ENCODE measurements around the gene LRCOL1. TPM values are rescaled to one million over a fixed set of nuclear protein-coding genes. Genes with fewer than 3 reads are reported as not detected.

LRCOL1 gene
- total RNA-seq, 1 experiment from 2014 or later = not detected

DNA sequence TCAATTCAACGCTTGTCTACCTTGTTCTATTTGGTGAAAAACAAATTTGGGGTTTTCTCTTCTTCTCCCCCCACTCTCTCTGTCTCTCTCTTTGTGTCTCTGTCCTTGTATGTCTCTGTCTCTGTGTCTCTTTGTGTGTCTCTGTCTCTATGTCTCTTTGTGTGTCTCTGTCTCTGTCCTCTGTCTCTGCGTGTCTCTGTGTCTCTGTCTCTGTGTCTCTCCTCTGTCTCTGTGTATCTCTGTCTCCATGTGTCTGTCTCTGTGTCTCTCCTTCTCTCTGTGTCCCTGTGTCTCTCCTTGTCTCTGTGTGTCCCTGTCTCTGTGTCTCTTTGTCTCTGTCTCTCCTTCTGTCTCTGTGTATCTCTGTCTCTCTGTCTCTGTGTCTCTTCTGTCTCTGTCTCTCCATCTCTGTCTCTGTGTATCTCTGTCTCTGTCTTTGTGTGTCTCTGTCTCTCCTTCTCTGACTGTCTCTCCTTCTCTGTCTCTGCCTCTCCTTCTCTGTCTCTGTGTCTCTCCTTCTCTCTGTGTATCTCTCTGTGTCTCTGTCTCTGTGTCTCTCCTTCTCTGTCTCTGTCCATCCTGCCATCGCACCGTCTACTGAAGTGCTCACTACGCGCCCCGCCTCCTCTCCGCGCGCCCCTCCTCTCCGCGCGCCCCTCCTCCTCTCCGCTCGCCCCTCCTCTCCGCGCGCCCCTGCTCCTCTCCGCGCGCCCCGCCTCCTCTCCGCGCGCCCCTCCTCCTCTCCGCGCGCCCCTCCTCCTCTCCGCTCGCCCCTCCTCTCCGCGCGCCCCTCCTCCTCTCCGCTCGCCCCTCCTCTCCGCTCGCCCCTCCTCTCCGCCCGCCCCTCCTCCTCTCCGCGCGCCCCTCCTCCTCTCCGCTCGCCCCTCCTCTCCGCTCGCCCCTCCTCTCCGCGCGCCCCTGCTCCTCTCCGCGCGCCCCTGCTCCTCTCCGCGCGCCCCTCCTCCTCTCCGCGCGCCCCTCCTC, 12.8 kb downstream of the LRCOL1 start:
- Histone ChIP-seq H3K4me3 (peak overlapping the region; percentile 48), H3K9me3 (no peaks in the 10 kb centered on the region), H3K27me3 (peaks cover 6% of the 10 kb centered on the region; the same call in 1 of the 2 replicates), H3K36me3 (no peaks in the 10 kb centered on the region)
- peak; percentile 43 for DNase-seq

DNA sequence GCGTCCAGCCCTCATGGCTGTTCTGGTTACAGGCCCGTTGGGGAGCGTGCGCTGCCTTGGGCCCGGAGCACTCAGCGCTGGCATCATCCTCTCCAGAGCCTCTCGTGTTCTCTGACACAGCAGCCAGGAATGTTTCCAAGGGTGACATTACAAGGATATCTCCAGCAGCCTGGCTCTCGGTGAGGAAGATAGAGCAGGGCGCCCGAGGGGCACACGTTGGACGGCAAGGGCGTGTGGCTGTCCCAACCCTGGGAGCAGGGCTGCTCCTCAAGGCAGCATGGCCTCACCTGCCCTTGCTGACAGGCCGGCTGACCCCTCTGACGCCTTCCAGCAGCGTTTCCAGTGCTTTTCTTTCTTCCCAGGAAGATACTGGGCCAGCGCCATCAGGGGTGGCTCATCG, 14.4 kb downstream of the LRCOL1 start:
- no peaks in the 10 kb centered on the region for H3K36me3 ChIP-seq
- H3K27me3 ChIP-seq = peaks cover 9% of the 10 kb centered on the region; the same call in 1 of the 2 replicates
- H3K9me3 ChIP-seq = no peaks in the 10 kb centered on the region
- DNase-seq = peak; percentile 50
- no peak overlapping the region for H3K4me3 ChIP-seq

DNA sequence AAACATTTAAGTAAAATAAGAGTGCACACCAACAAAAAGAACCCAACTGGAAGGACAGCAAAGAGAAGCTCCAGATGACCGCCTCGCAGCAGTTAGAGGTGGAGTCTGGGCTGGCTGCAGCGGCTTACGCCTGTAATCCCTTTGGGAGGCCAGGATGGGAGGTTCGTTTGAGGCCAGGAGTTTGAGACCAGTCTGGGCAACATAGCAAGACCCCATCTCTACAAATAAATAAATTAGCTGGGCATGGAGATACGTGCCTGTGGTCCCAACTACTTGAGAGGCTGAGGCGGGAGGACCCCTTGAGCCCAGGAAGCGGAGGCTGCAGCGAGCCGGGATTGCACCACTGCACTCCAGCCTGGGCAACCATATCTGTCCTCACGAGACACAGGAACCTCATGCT, 15.2 kb downstream of the LRCOL1 start:
- H3K27me3 ChIP-seq = peaks cover 12% of the 10 kb centered on the region; the same call in 1 of the 2 replicates
- H3K36me3 ChIP-seq = no peaks in the 10 kb centered on the region
- H3K4me3 ChIP-seq = no peak overlapping the region
- H3K9me3 ChIP-seq = no peaks in the 10 kb centered on the region
- DNase-seq = no peak

DNA sequence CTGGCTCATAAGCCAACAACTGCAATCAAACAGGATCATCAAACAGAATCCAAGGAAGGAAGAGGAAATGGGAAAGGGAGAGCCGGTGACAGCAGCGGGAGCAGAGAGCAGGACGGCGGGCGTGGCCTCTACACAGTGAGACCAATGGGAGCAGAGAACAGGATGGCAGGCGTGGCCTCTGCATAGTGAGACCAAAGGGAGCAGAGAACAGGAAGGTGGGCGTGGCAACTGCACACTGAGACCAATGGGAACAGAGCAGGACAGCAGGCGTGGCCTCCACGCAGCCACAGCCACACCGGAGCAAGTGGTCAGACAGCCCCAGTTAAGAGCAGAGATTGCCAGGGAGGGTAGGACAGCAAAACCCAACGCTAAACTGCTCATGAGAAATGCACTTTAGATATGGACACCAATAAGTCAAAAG, 16.4 kb downstream of the LRCOL1 start:
- Histone ChIP-seq H3K36me3 (no peaks in the 10 kb centered on the region), H3K27me3 (peaks cover 9% of the 10 kb centered on the region; the same call in 1 of the 2 replicates), H3K9me3 (no peaks in the 10 kb centered on the region), H3K4me3 (no peak overlapping the region)
- DNase-seq = peak; percentile 98

DNA sequence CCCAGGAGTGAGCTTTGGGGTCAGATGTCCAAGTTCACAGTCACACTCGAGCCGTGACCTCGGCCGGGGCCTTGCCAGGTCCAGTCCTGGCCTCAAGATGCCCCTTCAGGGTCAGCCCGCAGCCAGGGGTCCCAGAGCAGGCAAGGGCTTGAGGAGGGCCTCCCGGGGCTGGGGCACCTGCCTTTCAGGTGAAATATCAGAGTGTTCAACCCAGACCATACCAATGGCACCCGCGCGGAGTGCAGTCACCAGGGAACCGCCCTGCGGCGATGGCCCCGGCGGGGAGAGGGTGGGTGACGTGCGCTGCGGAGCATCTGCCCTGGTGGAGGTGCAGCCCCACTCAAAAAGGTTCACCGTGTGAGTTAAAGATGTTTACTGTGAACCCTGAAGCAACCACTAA, 16.9 kb downstream of the LRCOL1 start:
- H3K9me3 ChIP-seq = no peaks in the 10 kb centered on the region
- H3K27me3 ChIP-seq = peaks cover 6% of the 10 kb centered on the region; the same call in 1 of the 2 replicates
- no peaks in the 10 kb centered on the region for H3K36me3 ChIP-seq
- H3K4me3 ChIP-seq = no peak overlapping the region
- no peak for DNase-seq

DNA sequence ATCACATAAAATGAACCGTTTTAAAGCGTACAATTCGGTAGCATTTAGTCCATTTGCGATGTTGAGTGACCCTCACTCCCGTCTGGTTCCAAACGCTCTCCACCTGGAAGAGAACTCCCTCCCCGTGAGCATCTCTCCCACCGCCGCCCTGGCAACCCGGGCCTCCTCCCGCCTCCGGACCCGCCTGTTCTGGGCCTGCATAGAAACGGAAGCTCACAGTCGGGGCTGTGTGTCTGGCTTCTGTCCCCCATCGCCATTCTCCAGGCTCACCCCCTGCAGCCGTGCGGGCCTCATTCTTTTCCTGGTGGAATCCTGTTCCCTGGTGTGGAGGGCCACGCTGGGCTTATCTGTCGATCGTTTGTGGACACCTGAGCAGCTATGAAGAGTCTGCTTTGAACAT, 17.3 kb downstream of the LRCOL1 start:
- Histone ChIP-seq H3K9me3 (no peaks in the 10 kb centered on the region), H3K27me3 (peaks cover 6% of the 10 kb centered on the region; the same call in 1 of the 2 replicates), H3K36me3 (no peaks in the 10 kb centered on the region), H3K4me3 (no peak overlapping the region)
- no peak for DNase-seq

DNA sequence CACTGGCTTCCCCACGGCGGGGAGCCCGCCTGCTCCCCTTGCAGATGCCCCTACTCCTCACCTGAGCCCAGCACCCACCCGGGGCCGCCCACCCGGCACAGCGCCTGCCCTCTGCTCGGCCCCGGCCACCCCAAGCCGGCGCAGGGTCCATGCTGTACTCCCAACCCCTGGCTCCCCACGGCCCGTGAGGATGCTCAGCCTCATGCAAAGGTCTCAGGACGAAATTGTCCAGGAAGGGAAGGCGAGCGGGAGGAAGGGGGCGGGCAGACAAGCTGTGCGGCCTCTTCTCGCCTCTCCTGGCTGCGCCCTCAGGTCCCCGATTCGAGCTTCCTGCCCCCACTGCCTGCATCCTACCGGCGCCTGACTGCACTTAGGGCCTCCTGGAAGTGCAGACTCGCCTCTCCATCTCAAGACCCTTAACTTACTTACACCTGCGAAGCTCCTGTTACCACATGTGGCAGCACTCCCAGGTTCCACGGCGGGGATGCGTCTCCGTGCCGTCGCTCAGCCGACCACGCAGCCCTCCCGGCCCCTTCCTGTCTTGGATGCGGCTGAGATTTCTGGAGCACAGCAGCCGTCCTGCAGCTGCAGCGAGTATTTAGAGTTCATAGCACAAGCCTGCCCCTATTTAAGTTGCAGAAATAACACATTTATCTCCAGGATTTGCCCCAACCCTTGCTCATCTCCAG, 18.0 kb downstream of the LRCOL1 start:
- Histone ChIP-seq H3K36me3 (no peaks in the 10 kb centered on the region), H3K4me3 (no peak overlapping the region), H3K27me3 (peaks cover 6% of the 10 kb centered on the region; the same call in 1 of the 2 replicates), H3K9me3 (no peaks in the 10 kb centered on the region)
- no peak for DNase-seq

DNA sequence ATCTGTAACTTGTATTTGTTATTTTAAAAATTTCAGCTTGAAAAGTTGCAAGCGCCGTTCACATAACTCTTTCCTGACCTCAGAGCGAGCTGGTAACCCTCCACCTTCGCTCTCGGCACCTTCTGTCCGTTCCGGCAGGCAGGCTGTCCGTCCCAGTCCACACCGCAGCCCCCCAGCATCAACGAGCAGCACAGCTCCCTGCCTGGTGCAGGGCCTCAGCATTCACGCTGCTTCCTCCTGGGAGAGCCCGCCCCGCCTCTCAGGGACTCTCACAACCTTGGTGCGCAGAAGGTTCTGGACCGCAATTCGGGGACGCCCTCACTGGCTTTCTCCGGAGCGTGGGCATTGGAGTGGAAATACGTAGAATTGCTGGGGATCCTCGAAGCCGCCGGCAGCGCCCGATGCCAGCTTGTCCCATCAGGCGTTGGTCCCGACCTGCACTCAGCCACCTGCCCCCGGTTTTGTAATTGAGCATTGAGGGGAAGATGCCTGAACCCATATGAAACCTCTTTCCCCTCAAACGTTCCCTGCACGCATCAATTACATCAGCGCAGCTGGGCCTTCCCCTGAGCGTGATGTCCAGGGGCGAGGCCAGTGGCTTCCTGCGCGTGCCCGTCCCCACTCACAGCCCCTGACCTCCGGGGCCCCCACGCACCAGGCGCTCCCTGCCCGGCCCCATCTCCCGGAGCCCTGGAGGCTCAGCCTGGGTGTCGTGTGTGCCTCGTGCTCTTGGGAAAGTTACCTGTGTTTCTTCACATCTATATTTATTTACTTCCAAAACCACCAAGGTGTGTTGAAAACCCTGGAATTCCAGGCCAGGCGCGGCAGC, 19.1 kb downstream of the LRCOL1 start:
- H3K9me3 ChIP-seq = no peaks in the 10 kb centered on the region
- peaks cover 6% of the 10 kb centered on the region; the same call in 1 of the 2 replicates for H3K27me3 ChIP-seq
- H3K36me3 ChIP-seq = no peaks in the 10 kb centered on the region
- no peak overlapping the region for H3K4me3 ChIP-seq
- no peak for DNase-seq

DNA sequence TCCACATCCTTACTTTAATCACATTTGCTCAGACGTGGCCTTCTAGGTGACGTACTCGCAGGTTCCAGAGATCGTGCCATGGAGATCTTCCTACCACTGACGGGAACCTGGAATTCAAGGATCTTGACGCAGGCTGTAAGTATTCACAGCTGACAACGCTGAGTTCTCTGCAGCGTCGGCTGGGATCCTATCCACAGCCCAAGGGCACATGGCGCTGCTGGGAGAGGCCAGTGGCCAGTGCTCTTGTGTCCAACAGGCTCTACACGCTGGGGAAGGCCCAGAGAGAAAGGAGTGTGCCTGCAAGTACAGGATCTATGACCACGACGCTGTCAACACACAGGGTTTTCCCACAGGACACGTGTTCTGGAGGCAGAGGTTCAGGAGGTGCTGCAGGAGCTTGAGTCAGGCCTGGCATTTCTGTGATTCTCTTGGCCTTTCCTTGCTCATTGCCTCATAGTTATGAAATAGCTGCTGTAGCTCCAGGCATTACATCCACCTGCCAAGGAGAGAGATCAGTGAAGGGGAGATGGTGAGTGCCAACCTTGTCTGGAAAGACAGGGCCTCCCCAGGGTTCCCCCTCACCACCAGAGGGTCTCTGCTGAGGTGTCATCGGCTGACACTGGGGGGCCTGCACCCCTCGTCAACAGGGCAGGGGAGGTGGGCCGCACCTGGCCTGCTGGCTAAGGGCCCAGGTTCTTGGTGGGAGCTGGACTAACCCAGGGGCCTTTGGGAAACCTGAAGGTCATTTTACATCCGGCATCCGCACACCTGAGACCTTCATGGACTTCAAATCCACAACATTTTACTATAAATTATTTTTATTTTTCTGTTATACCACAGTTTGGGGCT, 21.3 kb downstream of the LRCOL1 start:
- Histone ChIP-seq H3K4me3 (no peak overlapping the region), H3K9me3 (no peaks in the 10 kb centered on the region), H3K36me3 (no peaks in the 10 kb centered on the region), H3K27me3 (0 out of 2 replicates have a peak, but pooled peaks cover 6% of the 10 kb centered on the region)
- no peak for DNase-seq

DNA sequence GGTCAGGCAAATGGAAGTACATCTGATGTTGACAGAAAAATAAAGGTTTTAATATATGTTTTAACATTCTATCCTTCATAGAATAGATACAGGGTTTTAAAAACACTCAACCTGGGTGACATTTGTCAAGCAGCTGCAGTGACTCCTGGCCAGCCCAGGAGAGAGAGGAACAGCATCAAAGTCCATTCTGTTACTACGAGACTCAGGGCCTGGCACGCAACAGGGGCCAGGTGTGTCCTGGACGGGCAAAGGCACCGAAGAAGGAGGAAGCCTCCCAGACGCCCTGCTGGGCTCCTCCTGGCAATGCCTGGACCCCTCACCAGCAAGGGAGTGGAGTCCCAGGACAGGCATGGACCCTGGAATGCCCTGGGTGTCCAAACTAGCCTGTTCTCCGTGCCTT, 22.1 kb downstream of the LRCOL1 start:
- no peak overlapping the region for H3K4me3 ChIP-seq
- 0 out of 2 replicates have a peak, but pooled peaks cover 6% of the 10 kb centered on the region for H3K27me3 ChIP-seq
- H3K36me3 ChIP-seq = no peaks in the 10 kb centered on the region
- H3K9me3 ChIP-seq = no peaks in the 10 kb centered on the region
- DNase-seq = no peak

DNA sequence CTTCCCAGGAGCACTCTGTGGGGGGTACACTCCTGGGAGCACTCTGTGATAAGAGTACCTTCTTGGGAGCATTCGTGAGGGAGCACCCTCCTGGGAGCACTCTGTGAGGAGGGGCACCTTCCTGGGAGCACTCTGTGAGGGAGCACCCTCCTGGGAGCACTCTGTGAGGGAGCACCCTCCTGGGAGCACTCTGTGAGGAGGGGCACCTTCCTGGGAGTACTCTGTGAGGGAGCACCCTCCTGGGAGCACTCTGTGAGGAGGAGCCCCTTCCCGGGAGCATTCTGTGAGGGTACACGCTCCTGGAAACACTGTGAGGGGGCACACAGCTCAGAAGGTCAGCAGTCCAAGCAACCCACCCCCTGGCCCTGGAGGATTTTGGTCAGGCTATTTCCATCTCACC, 22.6 kb downstream of the LRCOL1 start:
- no peak for DNase-seq
- H3K9me3 ChIP-seq = no peaks in the 10 kb centered on the region

DNA sequence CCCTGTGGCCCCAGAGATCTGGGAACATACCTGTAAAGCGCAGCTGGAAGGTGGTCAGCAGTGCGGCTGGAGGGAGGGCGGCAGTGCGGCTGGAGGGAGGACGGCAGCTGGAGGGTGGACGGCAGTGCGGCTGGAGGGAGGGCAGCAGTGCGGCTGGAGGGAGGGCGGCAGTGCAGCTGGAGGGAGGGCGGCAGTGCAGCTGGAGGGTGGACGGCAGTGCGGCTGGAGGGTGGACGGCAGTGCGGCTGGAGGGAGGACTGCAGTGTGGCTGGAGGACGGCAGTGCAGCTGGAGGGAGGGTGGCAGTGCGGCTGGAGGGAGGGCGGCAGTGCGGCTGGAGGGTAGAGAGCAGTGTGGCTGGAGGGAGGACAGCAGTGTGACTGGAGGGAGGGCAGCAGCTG, 23.5 kb downstream of the LRCOL1 start:
- Histone ChIP-seq H3K9me3 (no peaks in the 10 kb centered on the region), H3K4me3 (no peak overlapping the region), H3K27me3 (0 out of 2 replicates have a peak, but pooled peaks cover 6% of the 10 kb centered on the region), H3K36me3 (peaks cover 4% of the 10 kb centered on the region; the same call in 1 of the 2 replicates)
- DNase-seq = no peak

More for the DNA sequence above, 22.6 kb downstream of the LRCOL1 start:
- Histone ChIP-seq H3K36me3 (no peaks in the 10 kb centered on the region), H3K27me3 (0 out of 2 replicates have a peak, but pooled peaks cover 6% of the 10 kb centered on the region), H3K4me3 (no peak overlapping the region)

DNA sequence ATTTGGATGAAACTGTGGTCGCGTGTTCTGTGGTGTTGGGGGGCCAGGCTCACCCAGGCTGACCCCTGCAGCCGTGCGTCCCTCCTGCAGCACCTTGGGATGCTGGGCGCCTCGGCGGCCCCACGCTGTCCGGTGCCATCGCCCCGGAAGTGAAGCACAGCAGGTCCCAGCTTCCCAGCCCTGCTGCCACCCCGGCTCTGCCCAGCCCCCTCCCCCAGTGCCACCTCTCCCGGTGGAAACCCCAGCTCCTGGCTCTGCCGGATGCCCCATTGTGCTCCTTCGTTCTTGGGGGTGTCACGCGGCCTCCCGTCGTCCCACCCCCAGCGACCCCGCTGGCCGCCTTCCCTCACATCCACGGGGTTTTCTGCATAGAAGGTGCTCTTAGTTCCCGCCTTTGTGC, 25.2 kb downstream of the LRCOL1 start:
- no peaks in the 10 kb centered on the region for H3K27me3 ChIP-seq
- H3K36me3 ChIP-seq = peaks cover 16% of the 10 kb centered on the region
- H3K9me3 ChIP-seq = no peaks in the 10 kb centered on the region

DNA sequence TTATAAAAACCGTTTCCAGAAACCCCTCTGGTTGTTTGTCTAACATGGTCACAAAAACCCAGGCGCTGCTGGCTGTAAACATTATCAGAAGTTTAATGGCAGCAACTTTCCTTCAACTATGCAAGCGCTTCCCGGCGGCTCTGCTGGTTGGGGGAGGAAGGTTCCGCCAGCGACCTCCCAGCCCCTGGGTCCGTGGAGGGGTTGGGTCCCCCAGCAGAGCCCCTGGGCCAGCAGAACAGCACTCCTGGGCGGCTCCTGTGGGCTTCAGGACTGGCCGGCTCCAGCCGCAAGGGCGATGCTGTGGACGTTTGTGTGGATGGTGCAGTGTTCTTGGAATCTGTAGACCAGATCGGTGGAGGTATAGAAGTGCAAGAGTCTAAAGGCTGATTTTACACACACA, 26.0 kb downstream of the LRCOL1 start:
- peaks cover 21% of the 10 kb centered on the region for H3K36me3 ChIP-seq
- H3K4me3 ChIP-seq = no peak overlapping the region
- H3K27me3 ChIP-seq = no peaks in the 10 kb centered on the region
- no peaks in the 10 kb centered on the region for H3K9me3 ChIP-seq
- no peak for DNase-seq

More for the DNA sequence above, 25.2 kb downstream of the LRCOL1 start:
- H3K4me3 ChIP-seq = no peak overlapping the region
- no peak for DNase-seq

DNA sequence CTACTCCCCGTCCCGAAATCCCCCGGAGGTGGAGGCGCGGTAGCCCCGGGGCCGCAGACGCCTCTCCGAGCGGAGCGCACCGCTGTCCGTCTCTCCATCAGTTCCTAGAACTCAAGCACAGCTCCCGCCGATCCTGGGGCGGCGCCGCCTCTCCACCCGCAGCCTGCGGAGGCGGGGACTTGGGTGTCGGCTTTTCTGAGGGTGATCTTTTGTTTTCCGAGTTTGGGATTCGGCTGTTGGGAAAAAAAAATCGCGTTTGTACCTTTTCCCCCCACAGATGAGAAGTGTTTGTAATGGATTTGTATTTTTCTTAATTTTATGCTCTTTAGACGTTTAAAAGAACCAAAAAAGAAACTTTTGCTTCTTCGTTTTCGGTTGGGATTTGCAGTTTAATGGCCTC, 26.6 kb downstream of the LRCOL1 start:
- no peaks in the 10 kb centered on the region for H3K27me3 ChIP-seq
- H3K9me3 ChIP-seq = no peaks in the 10 kb centered on the region
- no peak overlapping the region for H3K4me3 ChIP-seq
- H3K36me3 ChIP-seq = peaks cover 21% of the 10 kb centered on the region
- DNase-seq = no peak

DNA sequence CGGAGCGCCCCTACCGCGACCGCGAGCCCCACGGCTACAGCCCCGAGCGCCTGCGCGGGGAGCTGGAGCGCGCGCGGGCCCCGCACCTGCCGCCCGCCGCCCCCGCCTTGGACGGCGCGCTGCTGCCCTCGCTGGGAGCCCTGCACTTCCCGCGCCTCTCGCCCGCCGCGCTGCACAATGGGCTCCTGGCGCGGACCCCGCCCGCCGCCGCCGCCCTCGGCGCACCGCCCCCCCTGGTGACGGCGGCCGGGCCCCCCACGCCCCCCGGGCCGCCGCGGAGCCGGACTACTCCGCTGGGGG, 27.0 kb downstream of the LRCOL1 start:
- H3K27me3 ChIP-seq = no peaks in the 10 kb centered on the region
- no peaks in the 10 kb centered on the region for H3K9me3 ChIP-seq
- peaks cover 24% of the 10 kb centered on the region for H3K36me3 ChIP-seq
- DNase-seq = no peak
- no peak overlapping the region for H3K4me3 ChIP-seq
